Measurements from ENCODE around the gene MYO15A. TPM values are rescaled to one million over a fixed set of nuclear protein-coding genes. Genes with fewer than 3 reads are reported as not detected.
A peak's percentile ranks its signal among the peaks of the same experiment; 100 is the strongest.

MYO15A gene
- total and polyA plus RNA-seq, 2 of the 4 experiments (the other 2 are of a cell fraction): 0.18 to 1.1 TPM

- TF ChIP-seq POLR2A (IDR thresholded peaks at IDR 0.05; ENCODE audit: low read depth, low read length): no peak
- TF ChIP-seq RFX5 (IDR thresholded peaks at IDR 0.05; ENCODE audit: low read depth, low read length): no peak
- no peak for TF ChIP-seq CTCF (conservative IDR thresholded peaks at IDR 0.05; ENCODE audit: low read depth, low read length)
- TF ChIP-seq MAZ (IDR thresholded peaks at IDR 0.05; ENCODE audit: borderline replicate concordance, low read depth, low read length): no peak
Measured at GRCh38 chr17:18163547-18163946, 55.0 kb downstream of the MYO15A start (continued).

- Histone ChIP-seq H3K14ac (replicated peaks; ENCODE audit: low read depth, low read length) (no peak overlapping the region), H3K79me1 (ENCODE audit: low read depth in 1 of 2, low read length in 2 of 2) (no peaks in the 10 kb centered on the region), H2BK15ac (ENCODE audit: low read depth, low read length) (no peak overlapping the region), H2AK9ac (replicated peaks; ENCODE audit: low read depth, low read length, poor library complexity) (no peak overlapping the region), H3K18ac (ENCODE audit: low read depth, low read length) (no peak overlapping the region), H2AFZ (replicated peaks; ENCODE audit: low read length, poor library complexity) (no peak overlapping the region), H3K23ac (ENCODE audit: low read depth, low read length) (no peak overlapping the region), H3K4me1 (ENCODE audit: control insufficient read depth, insufficient read depth, low read length) (no peaks in the 10 kb centered on the region; the same call in 1 of the 2 replicates), H2AK5ac (ENCODE audit: low read depth, low read length) (no peak overlapping the region), H3K36me3 (ENCODE audit: control insufficient read depth, insufficient read depth, low read length) (no peaks in the 10 kb centered on the region), H3K4me2 (ENCODE audit: low read depth, low read length) (no peak overlapping the region), H3K27me3 (ENCODE audit: control insufficient read depth, insufficient read depth, low read length) (peaks cover 4% of the 10 kb centered on the region; the same call in 1 of the 2 replicates), H3K9ac (ENCODE audit: low read depth, low read length) (no peak overlapping the region), H4K91ac (ENCODE audit: insufficient read depth, low read depth, low read length) (no peak overlapping the region), H3K27ac (ENCODE audit: insufficient read depth, low read length) (no peak overlapping the region), H3K9me3 (ENCODE audit: control insufficient read depth, insufficient read depth, low read length) (peaks cover 9% of the 10 kb centered on the region), H4K5ac (ENCODE audit: low read depth, low read length) (no peak overlapping the region), H4K8ac (ENCODE audit: low read depth in 2 of 2, low read length in 2 of 2) (no peak overlapping the region), H4K20me1 (ENCODE audit: insufficient read depth, low read length) (no peaks in the 10 kb centered on the region), H3K4ac (ENCODE audit: low read depth, low read length) (no peak overlapping the region), H2BK5ac (ENCODE audit: low read depth, low read length, poor library complexity, severe bottlenecking) (no peak overlapping the region), H3K56ac (ENCODE audit: extremely low read depth, insufficient read depth, low read length) (no peak overlapping the region), H2BK120ac (ENCODE audit: low read depth, low read length) (no peak overlapping the region), H3K4me3 (ENCODE audit: insufficient read depth, low read depth, low read length) (no peak overlapping the region), H2BK20ac (ENCODE audit: low read depth, low read length) (no peak overlapping the region), H3K9me1 (ENCODE audit: insufficient read depth, low read length) (no peaks in the 10 kb centered on the region)
- in situ Hi-C loops (cut with MboI; ENCODE audit: low sequenced_read_pairs): no loop called here
- dilution Hi-C loops (cut with HindIII; ENCODE audit: low sequenced_read_pairs, unreplicated experiment): no loop called here
- TF ChIP-seq CHD1 (IDR thresholded peaks at IDR 0.05; ENCODE audit: low read depth, low read length) (no peak), CTCF (conservative IDR thresholded peaks at IDR 0.05; ENCODE audit: low read depth, low read length) (peak; percentile 12; the same call in 1 of the 2 replicates), USF2 (IDR thresholded peaks at IDR 0.05; ENCODE audit: low read depth, low read length) (no peak), MAFK (IDR thresholded peaks at IDR 0.05; ENCODE audit: low read depth, low read length) (no peak)
- CTCF ChIA-PET: no interaction called here
- ATAC-seq (ENCODE audit: low read depth) (no peak), DNase-seq (no peak)
- WGBS, 2 experiments (ENCODE audit: extremely low coverage in 2 of 2, insufficient read length in 1 of 2): 43% methylated on average over 4 of the region's 5 CpGs; no CpG with 5 or more reads in 1 of the 2 experiments
- POLR2A ChIA-PET (ENCODE audit: unreplicated experiment): no interaction called here
- BruUV-seq (replicated peaks): no TSS peak
- intact Hi-C loops (cut with micrococcal nuclease): no loop called here
Measured at GRCh38 chr17:18166894-18167293, 58.3 kb downstream of the MYO15A start.
